GM19452 (cell line): Measurements from ENCODE around the gene BCL11B.
"Not testable (repeated sequence)": the region's sequence is repeated elsewhere in the genome, so short reads cannot be mapped to it uniquely, and the experiment has no call there.

Source experiments
- ATAC-seq: cut with Tn5 transposase; IDR thresholded peaks from one replicate; pipeline ENCODE4 v1.9.1; 2021; ENCODE audit not compliant: unreplicated experiment

Gene BCL11B

GRCh38 chr14:99242238-99242637 lies 29.8 kb downstream of the BCL11B start:
- no peak for ATAC-seq

DNA sequence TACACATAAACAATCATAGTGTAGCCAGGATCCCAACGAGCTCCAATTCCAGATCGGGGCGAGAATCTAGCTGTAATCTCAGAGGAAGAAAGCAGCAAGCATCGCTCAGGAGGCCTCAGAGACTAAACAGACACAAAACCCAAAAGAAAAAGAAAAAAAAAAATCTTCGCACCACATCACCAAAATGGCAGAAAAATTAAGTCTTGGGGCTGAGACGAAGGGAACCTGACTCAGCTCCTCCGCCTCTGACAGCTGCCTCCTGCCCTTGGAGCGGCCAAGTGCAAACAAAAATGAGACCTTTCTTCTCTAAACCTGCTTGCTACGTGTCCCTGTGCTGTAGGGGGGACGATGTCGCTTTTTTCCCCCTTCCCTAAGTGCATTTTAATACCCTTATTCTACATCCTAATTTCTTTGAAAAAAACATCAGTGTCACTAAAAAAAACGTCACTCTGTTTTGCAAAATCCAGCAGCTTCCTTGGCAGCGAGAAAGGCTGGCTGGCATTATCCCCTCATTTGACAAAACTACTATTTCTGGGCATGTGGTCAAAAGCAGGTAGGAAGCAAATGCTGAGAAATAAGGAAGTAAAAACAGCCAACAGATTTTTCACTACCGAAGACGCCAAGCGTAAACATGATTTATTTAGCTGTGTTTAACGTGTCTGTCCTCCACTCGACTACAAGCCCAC lies 30.5 kb downstream of the BCL11B start:
- no peak for ATAC-seq

DNA sequence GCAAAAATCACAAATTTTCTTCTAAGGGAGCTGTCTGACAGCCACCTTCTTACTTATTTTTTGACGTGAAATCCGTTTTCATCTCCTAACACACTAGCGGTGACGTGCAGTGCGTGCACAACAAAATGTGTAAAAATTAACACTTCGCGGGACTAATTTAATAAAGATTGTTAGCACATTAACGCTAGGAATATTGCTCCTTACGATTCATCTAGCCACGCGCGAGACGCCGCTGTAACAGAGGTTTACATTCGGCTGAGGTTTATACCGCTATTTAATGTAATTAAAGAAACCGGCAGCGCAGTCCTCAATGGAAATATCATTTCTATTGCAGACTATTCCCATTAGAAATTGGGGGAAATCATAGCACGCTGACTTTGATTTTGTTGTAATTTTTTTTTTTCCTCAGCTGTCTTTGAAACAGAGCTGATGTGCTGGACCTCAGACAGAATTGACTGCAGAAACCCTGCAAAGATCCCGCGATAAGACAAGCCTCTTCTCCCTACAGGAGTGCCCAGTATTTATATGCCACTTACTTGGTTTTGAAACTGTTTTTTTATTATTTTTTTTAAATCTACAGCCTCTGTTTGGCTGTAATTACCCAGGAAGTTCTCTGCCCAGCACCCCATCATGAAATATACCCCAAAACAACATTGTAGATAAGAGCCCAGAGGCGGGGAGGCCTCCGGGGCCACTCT lies 31.2 kb downstream of the BCL11B start:
- ATAC-seq: no peak

DNA sequence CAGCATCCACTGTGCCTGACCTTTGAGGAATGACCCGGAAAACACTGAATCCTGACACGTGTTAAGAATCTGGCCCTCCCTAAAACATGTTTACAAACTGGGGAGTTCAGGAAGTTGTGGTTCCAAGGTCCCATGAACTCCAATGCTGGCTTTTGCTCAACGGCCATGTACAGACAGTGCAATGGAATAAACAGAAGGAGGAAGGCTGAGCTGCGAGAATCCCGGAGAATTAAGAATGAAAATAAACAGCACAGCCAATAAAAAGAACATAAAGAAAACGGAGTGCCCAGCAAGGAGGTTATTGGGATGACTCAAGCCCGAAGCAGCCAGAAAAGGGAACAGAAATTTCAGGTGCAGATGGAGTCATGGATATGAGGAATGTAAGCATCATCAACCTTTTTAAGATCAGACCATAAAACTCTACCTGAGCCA lies 32.3 kb downstream of the BCL11B start:
- ATAC-seq: no peak

- ATAC-seq: no peak
Observed at GRCh38 chr14:99238216-99238615, 33.8 kb downstream of the BCL11B start.

- no peak for ATAC-seq
Observed at GRCh38 chr14:99237288-99237687, 34.7 kb downstream of the BCL11B start.

GRCh38 chr14:99236386-99237138 lies 35.4 kb downstream of the BCL11B start:
- no peak for ATAC-seq

GRCh38 chr14:99235582-99236320 lies 36.2 kb downstream of the BCL11B start:
- ATAC-seq: no peak

DNA sequence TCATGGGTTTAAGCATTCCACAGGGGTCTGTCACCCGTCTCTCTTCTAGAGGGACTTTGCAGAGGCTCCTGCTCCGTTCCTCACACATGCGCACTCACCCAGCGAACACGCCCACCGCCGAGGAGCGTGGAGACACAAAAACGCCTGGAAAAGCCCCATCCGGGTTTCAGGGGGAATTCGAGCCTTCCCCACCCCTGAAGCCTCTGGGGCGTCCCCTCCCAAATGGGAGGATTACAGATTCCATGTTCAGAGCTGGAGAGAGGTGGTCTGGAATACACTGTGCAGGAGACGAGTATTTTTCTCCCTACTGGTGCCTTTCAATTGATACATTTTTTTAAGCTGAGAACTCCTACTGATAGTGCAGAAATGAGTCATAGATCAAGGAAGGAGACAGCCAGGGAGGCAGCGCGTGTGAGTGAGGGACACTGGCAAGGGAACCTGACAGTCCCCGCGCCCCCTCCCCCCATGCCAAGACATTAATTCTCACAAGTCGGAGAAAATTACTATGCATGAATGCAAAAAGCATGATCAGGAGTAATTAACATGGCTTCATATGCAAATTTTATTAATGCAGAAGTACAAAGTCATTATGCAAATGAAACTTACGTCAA lies 36.9 kb downstream of the BCL11B start:
- no peak for ATAC-seq

- ATAC-seq: no peak
Observed at GRCh38 chr14:99234355-99234754, 37.6 kb downstream of the BCL11B start.

- ATAC-seq: no peak
Observed at GRCh38 chr14:99233222-99234035, 38.6 kb downstream of the BCL11B start.

DNA sequence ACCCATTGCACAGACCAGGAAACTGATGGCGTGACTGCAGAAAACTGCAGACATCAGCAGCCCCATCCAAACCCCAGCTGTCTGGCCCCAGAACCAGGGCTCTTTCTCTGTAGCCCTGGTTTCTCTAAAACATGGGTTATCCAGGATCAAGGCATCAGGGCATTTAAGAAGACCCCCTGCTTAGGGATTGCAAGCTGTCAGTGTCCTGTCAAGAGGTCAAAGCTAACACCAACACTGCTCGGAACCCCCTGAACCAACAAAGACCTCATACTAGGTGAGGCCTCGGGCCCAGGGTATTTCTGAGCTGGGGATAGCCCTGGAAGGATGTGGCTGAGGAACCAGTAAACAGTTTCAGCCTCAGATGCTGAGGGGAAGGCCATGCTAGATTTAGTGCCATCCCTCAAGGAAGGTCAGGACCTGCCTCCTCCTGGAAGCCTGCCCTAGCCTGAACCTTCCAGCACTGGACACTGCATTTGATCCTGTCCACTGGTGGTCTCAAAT lies 39.2 kb downstream of the BCL11B start:
- no peak for ATAC-seq

DNA sequence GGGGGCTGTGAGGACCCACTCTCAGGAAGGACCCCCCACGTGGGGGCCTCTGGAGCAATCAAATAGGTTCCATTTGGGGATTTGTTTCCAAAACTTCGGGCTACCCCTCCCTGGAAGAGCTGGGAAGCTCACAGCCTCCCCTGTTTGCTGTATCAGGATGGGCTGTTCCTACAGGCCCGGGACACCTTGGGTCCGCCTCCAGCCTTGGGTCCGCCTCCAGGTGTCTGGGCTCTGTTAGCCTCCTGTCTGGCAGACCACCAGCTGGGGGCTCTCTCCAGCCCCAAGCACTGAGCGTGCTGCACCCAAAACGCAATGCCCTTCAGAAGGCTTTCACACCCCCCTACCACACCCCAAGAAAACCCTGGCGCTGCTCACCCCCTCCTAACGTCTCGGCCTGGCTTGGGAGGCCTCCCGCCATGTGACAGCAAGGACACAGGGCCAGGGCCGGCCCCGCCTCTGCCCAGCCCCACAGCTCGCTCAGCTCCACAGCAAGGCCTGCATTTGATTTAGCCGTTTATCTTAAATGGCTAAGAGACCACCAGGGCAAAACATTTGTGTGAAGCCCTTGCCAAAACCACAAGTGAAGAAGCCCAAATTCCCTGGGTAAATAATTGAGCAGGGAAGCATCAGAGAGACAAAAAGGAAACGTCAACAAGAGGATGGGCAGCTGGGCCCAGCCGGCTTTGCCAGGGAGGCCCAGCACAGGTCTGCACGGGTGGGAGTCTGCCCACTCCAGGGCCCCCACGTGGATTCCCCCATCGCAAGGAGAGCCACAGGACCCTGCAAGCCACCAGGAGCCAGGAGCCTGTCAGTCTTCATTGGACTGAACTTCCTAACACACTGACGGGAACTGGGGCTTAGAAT lies 39.9 kb downstream of the BCL11B start:
- no peak for ATAC-seq

- no peak for ATAC-seq
Observed at GRCh38 chr14:99231161-99231849, 40.7 kb downstream of the BCL11B start.

DNA sequence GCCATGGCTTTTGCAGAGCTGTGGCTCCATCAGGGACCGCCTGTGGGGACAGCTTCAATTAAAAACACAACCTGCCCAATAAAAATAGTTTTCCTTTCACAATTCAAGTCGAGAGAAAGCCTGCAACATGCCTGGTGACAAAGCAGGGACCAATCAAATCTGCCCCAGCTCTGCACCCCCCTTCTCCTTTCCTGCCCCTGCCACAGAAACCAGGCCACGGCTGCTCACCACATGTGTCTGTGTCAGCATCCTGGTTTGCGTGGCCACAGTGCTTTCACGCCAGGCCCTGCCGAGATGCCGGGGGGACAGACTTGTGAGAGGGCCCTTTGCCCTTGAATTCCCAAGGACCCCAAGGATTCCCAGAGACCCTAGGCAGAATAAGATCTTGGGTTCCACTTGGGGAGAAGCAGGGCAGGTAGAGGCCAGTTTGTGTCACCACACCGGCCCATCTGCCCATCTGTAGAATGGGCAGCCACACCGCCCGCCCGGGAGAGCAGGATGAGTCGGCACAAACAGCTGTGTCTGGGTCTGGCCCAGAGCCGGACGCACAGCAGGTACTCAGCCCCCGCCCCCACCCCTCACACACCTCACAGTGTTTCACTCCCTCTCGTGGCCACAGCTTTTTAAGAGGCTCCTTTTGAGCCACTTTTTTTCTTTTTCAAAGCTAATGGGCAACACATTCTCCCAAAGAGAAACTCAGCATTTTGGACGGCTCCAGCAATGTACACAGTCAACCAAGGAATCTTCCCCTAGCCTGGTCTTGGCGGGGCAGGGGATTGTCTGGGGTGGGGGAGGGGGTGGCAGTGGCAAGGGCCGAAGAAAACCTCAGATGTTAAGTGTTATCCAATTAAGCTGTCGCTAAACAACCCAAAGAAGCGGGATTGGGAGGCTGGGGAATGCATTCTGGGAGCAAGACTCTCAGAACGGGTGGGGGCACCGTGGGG lies 41.5 kb downstream of the BCL11B start:
- ATAC-seq: no peak

- ATAC-seq: no peak
Observed at GRCh38 chr14:99229654-99230207, 42.3 kb downstream of the BCL11B start.

- not testable (repeated sequence) for ATAC-seq
Observed at GRCh38 chr14:99228760-99229159, 43.2 kb downstream of the BCL11B start.
